ENCODE data around the gene PRR29. TPM values are rescaled to one million over a fixed set of nuclear protein-coding genes. Genes with fewer than 3 reads are reported as not detected.
"Not testable (repeated sequence)": the region's sequence is repeated elsewhere in the genome, so short reads cannot be mapped to it uniquely, and the experiment has no call there.

PRR29 gene
- total RNA-seq, 4 donors from 2014 or later, result 0.30 TPM; not detected in 3

GRCh38 chr17:63976702-63977101, 21.4 kb upstream of the PRR29 start:
- H3K27me3 ChIP-seq, result no peaks in the 10 kb centered on the region
- no peak overlapping the region for H3K27ac ChIP-seq
- WGBS, result 74% methylated on average over 3 of the region's 3 CpGs
- no peak for DNase-seq (ENCODE audit: low spot score in 2 of 2)
- no peaks in the 10 kb centered on the region for H3K9me3 ChIP-seq
- H3K36me3 ChIP-seq, result no peaks in the 10 kb centered on the region
- H3K4me3 ChIP-seq, result no peak overlapping the region
- TF ChIP-seq EP300 (IDR thresholded peaks at IDR 0.05), result no peak
- H3K4me1 ChIP-seq, result peaks cover 16% of the 10 kb centered on the region

GRCh38 chr17:63978272-63979200, 19.6 kb upstream of the PRR29 start:
- 83% methylated on average over 13 of the region's 13 CpGs for WGBS
- DNase-seq (ENCODE audit: low spot score in 2 of 2), result no peak

GRCh38 chr17:63982641-63983040, 15.5 kb upstream of the PRR29 start:
- not testable (repeated sequence) for H3K27ac ChIP-seq; H3K9me3 ChIP-seq; DNase-seq (ENCODE audit: low spot score in 2 of 2); H3K36me3 ChIP-seq; H3K27me3 ChIP-seq; H3K4me3 ChIP-seq
- H3K4me1 ChIP-seq, result peaks cover 53% of the 10 kb centered on the region
- 95% methylated on average over 2 of the region's 2 CpGs for whole genome bisulfite sequencing

More at GRCh38 chr17:63978272-63979200, 19.6 kb upstream of the PRR29 start:
- peaks cover 23% of the 10 kb centered on the region for H3K4me1 ChIP-seq
- no peak overlapping the region for H3K27ac ChIP-seq
- H3K4me3 ChIP-seq, result no peak overlapping the region
- no peaks in the 10 kb centered on the region for H3K27me3 ChIP-seq
- no peaks in the 10 kb centered on the region for H3K9me3 ChIP-seq
- H3K36me3 ChIP-seq, result no peaks in the 10 kb centered on the region
- TF ChIP-seq POLR2AphosphoS5 (IDR thresholded peaks at IDR 0.05) (no peak), EP300 (IDR thresholded peaks at IDR 0.05) (no peak)

GRCh38 chr17:63983320-63983719, 14.8 kb upstream of the PRR29 start:
- peak in 1 of 2 donors; percentile 67 for DNase-seq (ENCODE audit: low spot score in 2 of 2)
- TF ChIP-seq CTCF (IDR thresholded peaks at IDR 0.05), result no peak
- TF ChIP-seq POLR2A (IDR thresholded peaks at IDR 0.05), result no peak
- TF ChIP-seq POLR2AphosphoS5 (IDR thresholded peaks at IDR 0.05), result no peak
- no peak for TF ChIP-seq EP300 (IDR thresholded peaks at IDR 0.05)
- WGBS, result 76% methylated on average over 5 of the region's 7 CpGs
- Histone ChIP-seq H3K27me3 (no peaks in the 10 kb centered on the region), H3K4me3 (no peak overlapping the region), H3K9me3 (no peaks in the 10 kb centered on the region), H3K27ac (no peak overlapping the region), H3K36me3 (no peaks in the 10 kb centered on the region), H3K4me1 (peaks cover 53% of the 10 kb centered on the region)

- Histone ChIP-seq H3K36me3 (no peaks in the 10 kb centered on the region), H3K27ac (peak overlapping the region; percentile 52), H3K27me3 (peaks cover 4% of the 10 kb centered on the region), H3K9me3 (no peaks in the 10 kb centered on the region), H3K4me1 (peaks cover 61% of the 10 kb centered on the region), H3K4me3 (no peak overlapping the region)
- no peak for TF ChIP-seq CTCF (IDR thresholded peaks at IDR 0.05)
- no peak for TF ChIP-seq EP300 (IDR thresholded peaks at IDR 0.05)
- TF ChIP-seq POLR2A (IDR thresholded peaks at IDR 0.05), result no peak
- WGBS, result 57% methylated on average over 4 of the region's 5 CpGs
- DNase-seq (ENCODE audit: low spot score in 2 of 2), result no peak
Measured at GRCh38 chr17:63984236-63984635, 13.9 kb upstream of the PRR29 start.

- Histone ChIP-seq H3K27me3 (peaks cover 10% of the 10 kb centered on the region), H3K9me3 (no peaks in the 10 kb centered on the region), H3K36me3 (no peaks in the 10 kb centered on the region), H3K4me1 (peaks cover 61% of the 10 kb centered on the region), H3K4me3 (no peak overlapping the region), H3K27ac (peak overlapping the region; percentile 52)
- TF ChIP-seq POLR2AphosphoS5 (IDR thresholded peaks at IDR 0.05) (peak in 1 of 3 donors; percentile 34), CTCF (IDR thresholded peaks at IDR 0.05) (no peak), POLR2A (IDR thresholded peaks at IDR 0.05) (no peak), EP300 (IDR thresholded peaks at IDR 0.05) (no peak)
- 22% methylated on average over 4 of the region's 16 CpGs for WGBS
- DNase-seq (ENCODE audit: low spot score in 2 of 2), result peak in 1 of 2 donors; percentile 84
Measured at GRCh38 chr17:63984651-63985386, 13.3 kb upstream of the PRR29 start.
